HG02981 (cell line): ENCODE data around the gene EGLN3.
"Not testable (repeated sequence)": the region's sequence is repeated elsewhere in the genome, so short reads cannot be mapped to it uniquely, and the experiment has no call there.

Experiments used
- ATAC-seq: cut with Tn5 transposase; IDR thresholded peaks from one replicate; pipeline ENCODE4 v1.9.1; 2021; ENCODE audit warnings: mild to moderate bottlenecking, moderate library complexity; ENCODE audit not compliant: unreplicated experiment

The EGLN3 gene

DNA sequence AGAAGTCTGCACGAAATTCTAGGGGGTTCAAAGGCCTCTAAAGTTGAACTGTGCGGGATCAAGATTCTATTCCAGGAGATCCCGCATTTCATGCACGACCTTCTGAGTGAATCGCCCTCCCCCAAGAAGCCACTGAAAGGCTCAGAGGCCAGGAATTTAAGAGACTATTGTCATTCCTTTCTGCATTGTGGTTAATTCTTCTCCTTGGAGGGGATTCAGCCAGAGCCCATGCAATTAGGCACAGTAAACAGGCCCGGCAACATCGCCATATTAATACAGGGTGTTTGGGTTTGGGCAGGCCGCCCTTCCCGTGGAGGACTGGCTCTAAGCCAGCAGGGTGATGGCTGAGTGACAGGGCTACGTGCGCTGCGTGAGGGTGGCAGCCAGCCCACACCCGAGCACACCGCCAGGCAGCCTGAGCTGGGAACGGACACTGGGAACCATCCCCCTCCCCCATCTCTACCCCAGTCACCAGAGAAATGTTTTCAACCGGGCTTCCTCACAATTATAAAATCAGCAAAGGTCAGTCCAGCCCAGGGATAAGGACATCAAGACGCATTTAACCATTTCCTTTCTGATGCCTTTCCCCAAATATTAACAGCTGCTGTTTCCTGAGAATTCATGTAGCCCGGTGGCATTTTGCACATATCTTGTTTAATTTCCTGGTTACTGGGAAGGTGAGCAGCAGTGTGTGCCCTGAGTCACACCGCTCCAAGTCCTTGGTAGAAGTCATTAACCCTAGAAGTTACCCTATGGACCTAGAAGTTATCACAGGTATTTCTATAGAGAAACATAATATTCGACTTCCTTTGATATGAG lies 12.5 kb downstream of the EGLN3 start:
- ATAC-seq, result no peak

DNA sequence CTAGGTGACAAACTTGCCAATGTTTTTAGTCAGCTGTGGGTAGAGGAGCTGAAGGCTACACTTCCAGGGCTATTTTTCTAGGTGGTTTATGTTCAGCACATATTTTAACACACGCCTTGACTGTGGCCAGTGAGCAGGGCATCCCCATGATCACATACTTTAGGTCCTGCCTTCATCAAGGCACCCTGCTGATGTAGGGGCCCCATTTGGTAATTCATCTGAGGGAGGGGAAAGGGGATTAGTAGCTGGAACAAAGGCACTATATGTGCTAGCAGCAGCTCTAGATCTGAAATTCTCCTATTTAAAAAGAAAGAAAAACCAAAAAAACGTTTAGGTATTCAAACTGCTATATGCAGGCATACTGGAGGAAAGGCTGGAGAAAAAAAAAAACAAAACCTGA lies 14.5 kb downstream of the EGLN3 start:
- no peak for ATAC-seq

DNA sequence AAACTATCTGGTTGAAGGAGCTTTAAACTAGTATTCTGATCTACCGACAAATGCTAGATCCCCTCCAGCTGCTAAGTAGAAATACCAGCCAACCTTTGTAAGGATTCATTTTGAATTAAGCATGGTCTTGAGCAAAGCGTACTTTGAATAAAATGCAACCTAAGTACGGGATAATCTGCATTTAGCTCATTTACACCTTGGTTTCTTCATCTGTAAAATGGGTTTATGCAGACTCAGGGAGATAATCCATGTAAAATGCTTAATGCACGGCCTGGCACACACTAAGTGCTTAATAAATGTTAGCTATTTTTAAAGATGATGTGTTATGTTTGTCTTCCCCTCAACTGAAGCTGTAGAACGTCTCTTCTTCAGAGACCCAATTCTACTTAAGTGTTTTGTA lies 15.9 kb downstream of the EGLN3 start:
- ATAC-seq, result no peak

DNA sequence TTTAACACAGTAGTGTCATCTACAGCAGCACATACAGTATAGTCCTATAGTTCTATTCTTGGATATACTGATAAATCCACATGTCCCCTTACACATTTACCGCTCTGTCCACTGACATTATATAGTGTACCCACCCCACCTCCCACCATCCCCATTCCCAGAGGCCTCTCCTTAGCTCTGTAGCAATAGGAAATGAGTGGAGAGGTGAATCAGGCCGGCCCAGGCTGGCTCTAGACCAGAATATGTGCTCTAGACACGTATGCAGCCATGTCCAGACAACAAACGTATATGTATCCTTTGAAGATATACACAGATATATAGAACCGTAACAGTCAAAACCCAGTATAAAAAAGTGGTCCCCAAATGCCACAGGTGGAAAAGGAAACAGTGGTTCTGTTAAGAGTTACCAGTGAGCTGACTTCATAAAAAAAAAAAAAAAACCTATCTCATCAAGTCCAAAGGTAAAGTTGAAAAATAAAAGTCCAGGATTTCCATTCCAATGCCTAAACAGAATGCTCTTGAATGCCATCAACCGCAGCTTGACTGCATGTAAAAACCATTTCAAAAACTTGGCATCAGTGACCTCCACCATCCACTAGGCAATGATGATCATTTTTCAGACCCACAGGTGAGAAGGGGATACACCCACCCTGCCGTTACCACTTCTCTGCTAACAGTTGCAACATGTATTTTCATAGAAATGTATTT lies 16.7 kb downstream of the EGLN3 start:
- ATAC-seq, result no peak

DNA sequence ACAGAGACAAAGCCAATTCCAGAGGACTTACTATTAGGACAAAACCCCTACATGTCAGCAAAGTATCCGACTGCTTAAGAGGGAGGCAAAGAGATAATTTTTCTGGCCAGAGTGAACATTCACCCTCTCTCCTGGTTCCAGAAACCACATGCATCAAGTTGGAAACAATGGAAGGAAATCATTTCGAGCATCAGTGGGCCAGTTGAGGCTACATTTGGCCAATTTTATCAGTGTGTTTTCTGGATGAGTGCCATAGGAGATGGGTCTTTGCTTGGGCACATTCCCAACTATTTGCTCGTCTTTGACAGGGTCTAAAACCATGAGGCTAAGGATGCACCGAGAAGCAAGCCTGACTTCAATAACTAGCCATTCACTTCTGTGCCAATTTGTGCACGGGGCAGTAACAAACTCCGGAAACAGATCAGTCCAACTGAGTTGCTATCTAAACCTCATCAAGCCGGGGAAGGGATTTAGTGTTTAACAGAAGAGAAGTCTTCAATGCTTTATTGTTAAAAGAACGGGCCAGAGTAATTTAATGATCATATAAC lies 17.4 kb downstream of the EGLN3 start:
- no peak for ATAC-seq

DNA sequence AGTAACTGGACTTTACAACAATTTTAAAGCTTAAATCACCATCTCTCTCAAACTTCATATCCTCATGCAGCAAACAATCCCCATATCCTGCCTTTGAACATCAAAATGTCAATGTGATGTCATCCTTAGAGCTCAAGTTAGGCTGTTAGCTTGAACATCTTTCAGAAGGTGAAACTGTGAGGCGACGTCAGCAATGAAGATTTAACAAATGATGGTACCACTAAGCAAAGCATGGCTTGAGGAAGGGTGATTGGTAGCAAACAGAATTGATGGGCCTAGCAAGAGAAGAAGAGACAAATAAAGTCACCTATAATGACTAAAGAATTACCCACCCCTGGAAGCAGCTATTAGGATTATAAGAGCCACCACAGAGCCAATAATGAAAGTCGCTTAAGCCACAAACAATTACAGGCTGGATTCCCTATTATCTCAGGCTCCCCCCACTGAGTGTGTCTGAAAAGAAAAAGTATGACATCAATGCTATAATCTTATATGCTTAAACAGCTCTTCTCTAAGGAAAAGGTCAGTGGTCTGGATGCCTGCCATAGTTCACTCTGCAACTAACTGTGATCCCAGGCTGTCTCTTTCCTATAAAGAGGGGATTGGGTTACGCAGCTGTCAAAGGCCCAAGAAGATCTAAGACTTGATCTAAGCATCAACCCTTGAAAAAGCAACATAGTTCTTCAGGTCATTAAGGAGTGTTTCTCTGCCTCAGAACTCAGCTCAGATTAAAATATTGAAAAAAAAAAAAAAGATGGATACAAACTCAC lies 18.1 kb downstream of the EGLN3 start:
- no peak for ATAC-seq

DNA sequence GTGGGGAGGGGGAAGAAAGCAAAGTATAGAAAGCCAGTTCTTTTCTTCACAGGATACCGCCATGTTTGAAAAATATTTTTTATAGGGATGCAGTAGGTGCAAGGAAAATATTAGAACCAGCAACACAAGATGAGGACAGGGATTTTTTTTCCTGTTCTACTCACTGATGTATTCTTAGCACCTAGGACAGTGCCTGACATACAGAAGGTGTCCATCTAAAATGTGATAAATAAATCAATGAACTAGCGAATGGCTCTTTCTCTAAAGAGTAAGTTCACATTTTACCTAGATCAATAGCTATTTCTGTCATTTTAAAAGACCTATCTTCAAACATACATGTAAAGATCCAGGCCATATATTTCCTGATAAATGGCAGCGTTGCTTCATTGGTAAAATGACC lies 18.8 kb downstream of the EGLN3 start:
- no peak for ATAC-seq

DNA sequence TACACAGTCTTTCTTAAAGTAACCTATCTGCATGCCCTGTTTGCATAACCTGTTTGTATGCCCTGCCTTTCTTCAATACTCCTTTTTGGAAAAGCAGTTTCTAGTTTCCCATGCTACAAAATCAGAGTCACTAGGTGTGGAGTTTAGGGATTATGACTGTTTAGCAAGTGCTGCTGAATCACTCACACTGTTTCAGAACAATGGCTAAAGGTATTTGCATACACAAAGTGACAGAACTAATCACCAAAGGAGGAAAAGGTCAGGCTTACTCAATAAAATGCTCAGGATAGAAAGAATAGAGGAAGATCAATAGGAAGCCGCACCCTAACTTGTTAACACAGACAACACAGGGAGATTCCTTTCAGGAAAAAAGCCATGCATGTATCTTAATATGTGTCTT lies 19.4 kb downstream of the EGLN3 start:
- no peak for ATAC-seq

DNA sequence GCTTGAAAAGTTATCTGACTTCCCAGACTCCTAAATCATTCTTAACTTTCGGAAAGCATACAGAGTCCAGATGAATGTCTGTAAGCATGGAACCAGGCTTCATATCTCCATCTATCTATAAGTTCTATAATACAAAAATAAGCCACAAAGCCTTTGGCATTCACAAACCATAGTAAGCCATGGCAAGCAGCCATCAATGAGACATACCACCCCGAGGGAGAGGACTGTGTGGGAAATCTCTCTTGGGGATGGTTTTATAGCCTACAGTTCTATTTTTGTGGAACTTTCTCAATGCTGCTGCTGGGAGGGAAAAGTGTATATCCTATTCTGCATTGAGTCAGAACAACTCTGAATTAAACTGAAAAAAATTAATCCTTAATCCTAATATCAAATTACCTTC lies 20.4 kb downstream of the EGLN3 start:
- no peak for ATAC-seq

DNA sequence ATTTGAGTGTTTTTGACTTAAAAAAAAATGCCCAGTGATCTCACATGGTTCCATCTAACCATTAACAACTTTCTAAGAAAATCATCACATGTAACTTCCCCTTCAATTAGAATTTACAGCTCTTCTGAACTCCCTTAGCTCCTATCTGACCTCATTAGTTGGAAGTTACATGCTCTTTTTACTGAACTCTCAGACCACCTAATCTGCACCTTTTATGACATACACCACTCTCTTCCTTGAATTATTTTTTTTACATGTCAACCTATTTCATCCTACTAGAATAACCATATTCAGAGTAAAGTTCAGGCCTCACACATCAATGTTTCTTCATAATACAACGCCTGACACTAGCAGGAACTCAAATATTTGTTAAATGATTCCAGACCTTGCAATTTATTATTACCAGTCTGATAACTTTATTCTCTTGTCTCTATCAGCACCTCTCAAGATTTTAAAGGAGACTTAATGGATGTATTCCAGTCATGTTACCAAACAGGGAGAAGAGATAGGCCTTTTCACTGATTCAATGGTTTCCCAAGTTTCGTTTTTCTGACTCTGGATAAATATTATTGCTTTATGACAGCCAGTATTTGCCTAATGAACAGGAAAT lies 21.0 kb downstream of the EGLN3 start:
- ATAC-seq, result no peak

DNA sequence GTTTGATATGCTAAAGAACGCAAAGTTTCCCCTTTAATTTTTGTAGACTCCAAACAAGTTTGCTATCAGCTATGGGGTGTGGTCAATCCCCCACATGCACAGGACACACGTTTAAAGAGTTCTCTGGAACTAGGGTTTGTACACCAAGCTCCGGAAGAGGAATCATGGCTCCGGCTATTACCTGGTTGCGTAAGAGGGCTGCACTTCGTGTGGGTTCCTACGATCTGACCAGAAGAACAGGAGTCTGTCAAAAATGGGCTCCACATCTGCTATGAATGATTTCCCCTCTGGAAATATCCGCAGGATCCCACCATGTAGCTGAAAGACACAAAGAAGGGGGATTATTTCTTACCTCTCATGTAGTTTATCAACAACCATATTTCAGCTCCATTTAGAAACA lies 22.0 kb downstream of the EGLN3 start:
- no peak for ATAC-seq

DNA sequence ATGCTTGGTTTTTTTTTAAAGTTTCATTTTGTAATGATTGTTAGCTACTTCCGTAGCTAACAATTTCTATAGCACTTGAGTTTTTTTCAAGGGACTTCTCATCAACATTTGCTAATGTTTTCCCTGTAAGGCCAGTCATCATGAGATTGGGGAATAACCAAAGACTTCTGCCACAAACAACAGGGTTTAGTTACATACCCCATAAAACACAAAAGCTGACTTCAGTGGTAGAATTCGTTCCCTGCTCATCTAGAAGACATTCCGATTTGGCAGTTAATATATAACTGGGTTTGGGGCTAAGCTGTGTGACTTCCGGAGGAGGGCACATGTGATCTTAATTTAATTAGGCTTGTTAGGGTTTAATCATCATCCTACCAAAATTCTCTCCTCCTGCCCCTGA lies 22.9 kb downstream of the EGLN3 start:
- no peak for ATAC-seq

DNA sequence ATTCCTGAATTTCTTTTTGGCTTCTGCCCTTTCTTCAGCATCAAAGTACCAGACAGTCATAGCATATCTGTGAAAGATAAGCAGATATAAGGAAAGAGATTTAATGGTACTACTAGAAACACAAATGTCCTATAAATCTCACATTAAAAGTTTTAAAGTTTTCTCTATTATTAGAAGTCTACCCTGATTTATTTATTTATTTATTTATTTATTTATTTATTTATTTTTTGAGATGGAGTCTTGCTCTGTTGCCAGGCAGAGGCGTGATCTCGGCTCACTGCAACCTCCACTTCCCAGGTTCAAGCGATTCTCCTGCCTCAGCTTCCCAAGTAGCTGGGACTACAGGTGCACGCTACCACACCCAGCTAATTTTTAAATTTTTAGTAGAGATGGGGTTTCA lies 23.9 kb downstream of the EGLN3 start:
- ATAC-seq, result not testable (repeated sequence)

DNA sequence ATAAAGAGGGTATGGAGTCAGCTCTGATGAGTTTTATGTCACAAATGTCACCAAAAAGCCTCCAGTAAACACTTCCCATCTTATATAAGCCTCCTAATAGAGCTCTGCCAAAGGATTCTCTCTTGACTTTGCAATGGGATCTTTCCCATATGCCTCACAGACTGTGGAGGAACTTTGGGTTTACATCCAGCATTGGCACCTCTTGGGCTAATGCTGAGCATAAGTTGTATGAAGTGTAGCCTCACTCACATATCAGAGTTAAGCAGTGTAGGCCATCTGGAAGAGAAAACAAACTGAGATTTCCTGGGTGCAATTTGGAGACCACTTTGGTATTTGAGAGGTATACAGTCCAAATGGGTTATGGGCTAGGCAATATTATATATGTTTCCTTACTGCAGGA lies 24.9 kb downstream of the EGLN3 start:
- ATAC-seq, result no peak

DNA sequence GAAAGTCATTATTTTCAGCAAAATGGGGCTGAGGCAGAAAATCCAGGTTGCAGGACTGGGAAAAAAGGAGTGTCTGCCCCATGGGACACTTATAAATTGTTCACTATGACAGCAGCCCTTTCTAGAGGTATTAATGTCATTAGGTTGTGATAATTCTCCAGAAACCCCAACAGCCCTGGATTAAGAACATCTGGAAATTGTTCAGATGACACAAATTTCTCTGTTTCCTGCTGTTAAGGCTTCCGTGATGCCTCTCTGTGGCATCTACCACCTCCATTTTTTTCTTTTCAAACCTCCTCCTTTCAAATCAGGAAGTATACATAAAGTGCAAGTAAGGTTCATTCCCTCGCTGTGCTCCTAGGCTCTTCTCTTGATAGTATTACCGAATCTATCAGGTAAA lies 25.6 kb downstream of the EGLN3 start:
- ATAC-seq, result no peak

DNA sequence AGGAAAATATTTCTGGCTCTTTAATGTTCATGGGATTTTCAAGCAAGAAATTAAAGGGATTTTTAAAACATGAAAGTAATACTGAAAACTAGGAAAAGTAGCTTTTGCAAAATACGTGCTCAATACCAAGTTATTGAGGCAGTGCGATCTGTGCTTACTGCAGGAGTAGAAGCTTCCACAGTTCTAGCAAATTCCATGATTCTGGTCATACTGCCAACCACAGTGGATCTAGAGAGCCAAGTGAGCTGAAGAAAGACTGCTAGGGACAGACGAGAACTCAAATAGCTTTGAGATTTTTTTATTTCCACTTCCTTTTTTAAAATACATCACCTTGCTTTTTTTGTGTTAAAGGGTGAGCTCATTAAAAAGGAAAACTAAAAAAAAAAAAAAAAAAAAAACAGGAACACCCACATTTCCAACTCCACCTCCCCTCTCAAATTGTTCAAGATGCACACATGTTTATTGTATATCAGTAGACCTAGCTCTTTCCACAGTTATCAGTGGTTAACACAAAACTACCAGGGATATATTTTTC lies 26.2 kb downstream of the EGLN3 start:
- ATAC-seq, result no peak

DNA sequence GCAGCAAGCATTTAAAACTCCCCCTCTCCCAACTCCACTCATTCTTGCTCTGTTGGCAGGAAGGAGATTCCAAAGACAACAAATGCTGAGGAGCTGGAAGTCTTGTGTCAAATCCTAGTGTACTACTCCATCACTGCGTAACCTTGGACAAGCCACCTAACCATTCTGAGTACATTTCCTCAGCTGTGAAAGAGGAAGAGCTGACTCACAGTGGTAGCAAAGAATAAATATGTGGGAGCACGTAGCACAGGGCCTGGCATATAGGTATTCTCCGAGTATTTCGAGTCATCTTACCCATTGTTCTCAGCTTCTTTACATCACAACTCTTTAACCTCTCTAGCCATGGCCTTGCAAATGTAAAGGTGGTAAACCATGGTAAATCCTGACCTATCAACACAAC lies 28.7 kb downstream of the EGLN3 start:
- no peak for ATAC-seq

DNA sequence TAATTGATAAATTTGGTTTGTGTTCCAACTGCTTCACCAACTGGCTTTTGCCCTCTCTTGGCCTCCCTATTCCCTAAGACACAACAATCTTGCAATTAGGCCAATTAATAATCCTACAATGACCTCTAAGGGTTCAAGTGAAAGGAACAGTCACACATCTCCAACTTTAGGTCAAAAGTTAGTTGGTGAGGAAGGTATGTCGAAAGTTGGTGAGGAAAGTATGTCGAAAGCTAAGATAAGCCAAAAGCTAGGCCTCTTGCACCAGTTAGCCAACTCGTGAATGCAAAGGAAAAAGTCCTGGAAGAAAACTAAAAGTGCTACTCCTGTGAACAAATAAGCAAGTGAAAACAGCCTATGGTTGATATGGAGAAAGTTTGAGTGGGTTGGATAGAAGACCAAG lies 32.6 kb downstream of the EGLN3 start:
- ATAC-seq, result no peak

DNA sequence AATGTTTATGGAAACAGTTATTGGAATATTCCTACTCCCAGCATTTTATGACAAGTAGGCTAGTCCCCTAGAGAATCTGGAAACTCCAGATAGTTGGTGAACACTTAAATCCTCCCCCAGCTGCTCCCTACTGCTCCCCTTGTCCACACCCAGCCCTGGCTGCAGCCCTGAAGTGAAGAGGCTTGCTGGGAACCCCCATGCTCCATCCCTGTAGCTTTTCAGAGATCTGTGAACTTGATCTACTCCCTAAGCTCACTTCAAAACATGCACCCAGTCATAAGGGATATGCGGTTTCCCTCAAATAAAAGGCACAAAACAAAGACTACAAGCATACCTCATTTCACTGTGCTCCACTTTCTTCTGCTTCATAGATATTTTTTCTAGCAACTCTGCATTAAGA lies 33.2 kb downstream of the EGLN3 start:
- no peak for ATAC-seq

DNA sequence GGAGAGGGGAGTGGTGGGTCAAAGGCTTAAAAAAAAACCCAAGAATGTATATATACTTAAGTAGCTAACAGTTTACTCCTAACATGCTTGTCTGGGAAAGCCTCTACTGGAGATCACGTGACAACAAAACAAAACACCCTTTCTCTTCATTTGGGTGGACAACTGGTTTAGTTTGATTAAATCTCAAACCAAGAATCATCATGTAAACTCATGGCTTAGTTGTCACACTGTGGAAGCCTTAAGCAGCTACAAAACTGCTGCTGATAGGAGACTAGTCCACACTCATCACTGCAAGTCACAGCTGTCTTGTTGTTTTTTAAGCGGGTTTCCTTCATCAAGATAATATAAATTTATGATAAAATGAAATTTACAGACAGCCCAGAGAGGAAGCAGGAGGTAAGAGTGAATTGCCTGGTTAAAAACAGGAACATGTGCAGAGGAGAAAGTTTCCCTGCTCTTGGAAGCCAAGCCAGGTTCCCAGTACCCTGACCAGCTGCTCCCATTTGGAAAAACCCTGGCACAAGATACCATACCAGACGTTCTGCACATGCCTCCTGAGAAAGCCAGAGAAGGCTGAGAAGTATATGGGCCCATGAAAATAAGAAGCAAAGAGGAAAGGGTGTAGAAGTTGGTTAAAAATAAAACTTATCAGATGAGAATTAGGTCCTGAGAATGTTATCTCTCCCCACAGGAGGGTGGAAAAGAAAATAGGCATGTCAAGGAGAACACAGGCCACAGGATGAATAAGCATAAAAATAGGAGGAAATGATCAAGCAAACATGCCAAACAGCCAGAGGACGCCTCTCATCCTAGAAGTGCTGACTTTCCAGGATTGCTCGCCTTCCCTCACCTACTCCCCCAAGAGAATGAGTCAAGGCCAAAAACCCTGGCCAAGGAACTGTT lies 34.0 kb downstream of the EGLN3 start:
- no peak for ATAC-seq
